ENCODE measurements around the gene NOP16.

Gene NOP16, protein sequence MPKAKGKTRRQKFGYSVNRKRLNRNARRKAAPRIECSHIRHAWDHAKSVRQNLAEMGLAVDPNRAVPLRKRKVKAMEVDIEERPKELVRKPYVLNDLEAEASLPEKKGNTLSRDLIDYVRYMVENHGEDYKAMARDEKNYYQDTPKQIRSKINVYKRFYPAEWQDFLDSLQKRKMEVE
- total RNA-seq, result 28.7 to 171 reads per million in 2 experiments

DNA sequence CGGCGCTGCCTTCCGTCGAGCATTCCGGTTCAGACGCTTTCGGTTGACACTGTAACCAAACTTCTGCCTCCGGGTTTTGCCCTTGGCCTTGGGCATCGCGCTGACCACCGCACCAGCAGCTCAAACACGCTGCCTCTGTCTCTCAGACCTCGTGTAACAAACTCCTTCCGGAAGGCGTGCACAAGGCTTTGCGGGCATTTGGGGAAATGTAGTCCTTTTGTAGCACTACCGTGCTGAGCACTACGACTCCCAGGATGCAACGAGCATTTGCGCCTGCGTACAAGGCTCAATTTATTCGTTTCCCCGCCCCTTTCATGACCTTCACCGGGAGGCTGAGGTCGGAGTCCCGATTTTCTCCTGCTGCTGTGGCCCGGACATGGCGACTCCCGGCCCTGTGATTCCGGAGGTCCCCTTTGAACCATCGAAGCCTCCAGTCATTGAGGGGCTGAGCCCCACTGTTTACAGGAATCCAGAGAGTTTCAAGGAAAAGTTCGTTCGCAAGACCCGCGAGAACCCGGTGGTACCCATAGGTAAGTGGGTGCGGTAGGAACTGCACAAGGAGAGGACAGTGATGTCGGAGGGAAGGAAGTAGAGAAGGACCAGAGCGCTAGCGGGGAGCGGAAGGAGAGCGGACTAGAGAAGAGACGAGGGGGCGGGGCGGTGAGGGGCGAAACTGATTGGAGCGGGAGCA, at the start of gene NOP16, which contains the start of gene HIGD2A:
NOP16 (minus strand) TSS at position 155 of the 691 bp plus-strand sequence; CDS start at position 96, 59 bp downstream.
HIGD2A (plus strand) TSS at position 308 of the 691 bp plus-strand sequence; CDS start at position 377, 69 bp downstream.
- peak; percentile 99 for DNase-seq (ENCODE audit: low read depth)

GRCh38 chr5:176436656-176437055, 48.3 kb upstream of the NOP16 start:
- no peak for DNase-seq (ENCODE audit: low read depth)

- DNase-seq (ENCODE audit: low read depth), result no peak
These were observed 44.3 kb upstream of the NOP16 start for GRCh38 chr5:176432707-176433106.

GRCh38 chr5:176429972-176430371, 41.6 kb upstream of the NOP16 start:
- no peak for DNase-seq (ENCODE audit: low read depth)

GRCh38 chr5:176427971-176428370, 39.6 kb upstream of the NOP16 start:
- DNase-seq (ENCODE audit: low read depth), result no peak

GRCh38 chr5:176426876-176427275, 38.5 kb upstream of the NOP16 start:
- DNase-seq (ENCODE audit: low read depth), result no peak

- DNase-seq (ENCODE audit: low read depth), result no peak
These were observed 37.4 kb upstream of the NOP16 start for GRCh38 chr5:176425791-176426190.

- no peak for DNase-seq (ENCODE audit: low read depth)
These were observed 36.7 kb upstream of the NOP16 start for GRCh38 chr5:176425138-176425537.

DNA sequence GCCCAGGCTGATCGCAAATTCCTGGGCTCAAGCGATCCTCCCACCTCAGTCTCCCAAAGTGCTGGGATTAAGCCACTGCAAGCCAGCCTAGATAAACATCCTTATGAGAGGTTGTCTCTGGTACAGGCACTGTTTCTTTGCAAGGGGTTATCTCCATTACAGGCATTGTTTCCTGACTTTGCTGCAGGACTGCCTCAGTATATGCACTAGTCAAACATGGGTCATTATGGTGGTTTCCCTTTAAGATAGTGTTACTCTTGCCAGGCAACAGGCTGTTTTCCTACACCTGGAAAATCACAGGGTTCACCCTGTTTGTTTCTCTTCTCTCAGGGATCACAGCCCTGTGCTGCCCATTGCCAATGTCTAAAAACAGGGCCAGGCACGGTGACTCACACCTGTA, 35.8 kb upstream of the NOP16 start:
- no peak for DNase-seq (ENCODE audit: low read depth)

- DNase-seq (ENCODE audit: low read depth), result no peak
These were observed 32.7 kb upstream of the NOP16 start for GRCh38 chr5:176420972-176421544.

DNA sequence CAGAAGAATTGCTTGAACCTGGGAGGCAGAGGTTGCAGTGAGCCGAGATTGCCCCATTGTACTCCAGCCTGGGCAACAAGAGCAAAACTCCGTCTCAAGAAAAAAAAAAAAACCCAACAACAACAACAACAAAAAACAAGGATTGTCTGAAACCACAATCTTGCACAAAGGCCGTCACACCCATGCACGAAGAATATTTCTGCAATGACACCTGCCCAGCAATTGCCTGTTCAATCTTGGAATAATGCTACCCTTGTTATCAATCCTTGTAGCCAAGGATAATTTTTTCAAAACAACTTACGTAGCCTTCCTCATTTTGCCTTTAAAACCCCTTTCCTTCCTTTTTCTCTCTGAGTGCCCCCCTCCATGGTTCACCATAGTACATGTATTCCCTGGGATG, 31.7 kb upstream of the NOP16 start:
- no peak for DNase-seq (ENCODE audit: low read depth)

- no peak for DNase-seq (ENCODE audit: low read depth)
These were observed 29.9 kb upstream of the NOP16 start for GRCh38 chr5:176418251-176418650.

GRCh38 chr5:176416965-176417364, 28.6 kb upstream of the NOP16 start:
- no peak for DNase-seq (ENCODE audit: low read depth)

GRCh38 chr5:176415952-176416924, 27.8 kb upstream of the NOP16 start, which contains the start of gene CLTB:
Gene CLTB (minus strand): TSS chr5:176416539. CDS start chr5:176416363, 176 bp downstream.
- peak; percentile 87 for DNase-seq (ENCODE audit: low read depth)

DNA sequence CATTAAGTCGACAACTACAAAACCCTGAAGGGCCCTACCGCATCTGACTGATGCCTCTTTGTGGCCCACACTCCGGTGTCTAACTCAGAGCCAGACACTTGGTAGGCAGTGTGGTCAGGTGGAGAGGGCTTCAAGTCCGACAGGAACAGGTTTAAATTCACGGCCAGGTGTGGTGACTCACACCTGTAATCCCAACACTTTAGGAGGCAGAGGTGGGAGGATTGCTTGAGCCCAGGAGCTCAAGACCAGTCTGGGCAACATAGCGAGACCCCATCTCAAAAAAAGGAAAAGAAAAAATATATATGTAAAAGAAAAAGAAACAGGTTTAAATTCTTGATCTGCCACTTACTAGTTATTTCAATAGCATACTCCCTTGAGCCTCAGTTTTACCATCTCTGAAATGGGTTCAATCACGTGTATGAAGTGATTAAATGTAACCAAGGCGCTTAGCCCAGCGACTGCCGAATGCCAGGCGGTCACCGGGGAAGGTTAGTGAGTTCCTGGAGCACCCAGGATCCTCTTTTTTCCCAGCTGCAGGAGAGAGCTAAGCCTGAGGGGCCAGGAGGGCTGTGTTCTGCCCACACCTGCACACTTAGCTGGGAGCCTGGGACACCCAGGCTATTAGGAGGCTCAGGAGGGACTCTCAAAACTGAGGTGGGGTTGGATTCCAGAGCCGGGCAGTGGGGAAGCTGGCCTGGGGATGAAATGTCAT, 27.0 kb upstream of the NOP16 start:
- no peak for DNase-seq (ENCODE audit: low read depth)

- no peak for DNase-seq (ENCODE audit: low read depth)
These were observed 26.3 kb upstream of the NOP16 start for GRCh38 chr5:176414704-176415103.

- no peak for DNase-seq (ENCODE audit: low read depth)
These were observed 25.4 kb upstream of the NOP16 start for GRCh38 chr5:176413709-176414191.

- DNase-seq (ENCODE audit: low read depth), result no peak
These were observed 24.8 kb upstream of the NOP16 start for GRCh38 chr5:176413255-176413565.

- DNase-seq (ENCODE audit: low read depth), result no peak
These were observed 24.3 kb upstream of the NOP16 start for GRCh38 chr5:176412517-176413254.

- DNase-seq (ENCODE audit: low read depth), result no peak
These were observed 22.2 kb upstream of the NOP16 start for GRCh38 chr5:176410486-176411180.
